D721Med (cell line): ENCODE data around the gene PGM5.

Source experiments
- DNase-seq: peaks from one replicate; pipeline ENCODE4 v3.0.0; 2011; ENCODE audit warnings: low spot score; ENCODE audit not compliant: insufficient read length
- FAIRE-seq: peaks from 2 replicates; lab custom pipeline; 2011; peaks lifted over from hg19 to GRCh38; lab: Jason Lieb, UNC
- TF ChIP-seq, protein P1 (sequence below): IDR thresholded peaks from 2 replicates; pipeline ENCODE4 v1.5.1; 2012; ENCODE audit warnings: mild to moderate bottlenecking, control low read depth; ENCODE audit not compliant: insufficient read depth; ENCODE audit errors: missing control alignments

Gene PGM5

DNA sequence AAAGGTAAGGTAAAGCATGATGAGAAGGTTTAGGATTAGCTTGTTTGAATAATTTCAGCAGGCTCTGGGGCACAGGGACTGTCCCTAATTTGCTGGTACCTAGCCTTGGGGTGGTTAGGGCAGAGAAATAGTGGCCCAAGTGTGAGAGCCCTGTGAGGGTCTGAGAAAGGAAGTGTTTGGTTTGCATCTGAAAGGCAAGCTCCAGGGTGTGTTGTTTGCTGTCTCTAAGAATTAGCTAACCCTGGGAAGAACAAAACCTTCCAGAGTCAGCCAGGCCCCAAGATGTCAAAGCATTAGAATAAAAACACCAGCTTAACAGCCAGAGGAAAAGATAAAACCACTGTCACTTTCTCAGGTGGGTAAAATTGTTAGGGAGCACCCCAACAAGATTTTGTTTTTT lies 153.3 kb downstream of the PGM5 start:
- no peak for DNase-seq
- TF ChIP-seq, protein P1, sequence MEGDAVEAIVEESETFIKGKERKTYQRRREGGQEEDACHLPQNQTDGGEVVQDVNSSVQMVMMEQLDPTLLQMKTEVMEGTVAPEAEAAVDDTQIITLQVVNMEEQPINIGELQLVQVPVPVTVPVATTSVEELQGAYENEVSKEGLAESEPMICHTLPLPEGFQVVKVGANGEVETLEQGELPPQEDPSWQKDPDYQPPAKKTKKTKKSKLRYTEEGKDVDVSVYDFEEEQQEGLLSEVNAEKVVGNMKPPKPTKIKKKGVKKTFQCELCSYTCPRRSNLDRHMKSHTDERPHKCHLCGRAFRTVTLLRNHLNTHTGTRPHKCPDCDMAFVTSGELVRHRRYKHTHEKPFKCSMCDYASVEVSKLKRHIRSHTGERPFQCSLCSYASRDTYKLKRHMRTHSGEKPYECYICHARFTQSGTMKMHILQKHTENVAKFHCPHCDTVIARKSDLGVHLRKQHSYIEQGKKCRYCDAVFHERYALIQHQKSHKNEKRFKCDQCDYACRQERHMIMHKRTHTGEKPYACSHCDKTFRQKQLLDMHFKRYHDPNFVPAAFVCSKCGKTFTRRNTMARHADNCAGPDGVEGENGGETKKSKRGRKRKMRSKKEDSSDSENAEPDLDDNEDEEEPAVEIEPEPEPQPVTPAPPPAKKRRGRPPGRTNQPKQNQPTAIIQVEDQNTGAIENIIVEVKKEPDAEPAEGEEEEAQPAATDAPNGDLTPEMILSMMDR: no peak
- no peak for FAIRE-seq

DNA sequence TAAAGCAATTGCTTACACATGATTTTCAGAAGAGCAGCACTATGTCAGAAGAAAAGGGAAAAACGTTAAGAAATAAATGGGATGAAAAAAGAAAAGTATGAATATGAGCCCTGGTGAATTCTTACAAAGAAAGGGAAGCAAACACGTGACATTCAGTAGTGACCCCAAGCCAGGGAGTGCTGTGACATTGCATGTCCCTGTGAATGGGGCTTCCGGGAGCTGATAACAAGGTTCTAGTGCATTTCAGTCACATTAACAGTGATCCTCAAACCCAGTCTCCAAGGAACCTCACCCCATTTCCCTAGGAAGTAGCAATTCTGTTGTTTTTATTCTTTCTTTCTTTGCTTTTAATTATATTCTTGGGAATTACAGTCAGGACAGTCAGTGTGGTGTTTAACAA lies 157.0 kb downstream of the PGM5 start:
- DNase-seq: no peak
- TF ChIP-seq, protein P1: no peak
- no peak for FAIRE-seq

DNA sequence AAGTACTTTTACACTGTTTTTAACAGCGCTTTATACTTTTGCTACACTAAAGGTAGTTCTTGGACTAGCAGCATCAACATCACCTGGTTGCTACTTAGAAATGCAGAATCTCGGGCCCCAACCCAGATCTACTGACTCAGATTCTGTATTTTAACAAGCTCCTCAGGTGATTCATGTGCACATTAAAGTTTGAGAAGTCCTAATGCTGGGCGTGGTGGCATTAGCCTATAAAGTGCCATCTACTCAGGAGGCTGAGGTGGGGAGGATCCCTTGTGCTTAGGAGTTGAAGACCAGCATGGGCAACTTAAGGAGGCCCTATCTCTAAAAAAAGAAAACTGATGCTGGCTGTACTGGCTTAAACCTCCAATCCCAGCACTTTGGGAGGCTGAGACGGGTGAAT lies 157.6 kb downstream of the PGM5 start:
- FAIRE-seq (no peak), DNase-seq (no peak)
- TF ChIP-seq, protein P1: no peak

DNA sequence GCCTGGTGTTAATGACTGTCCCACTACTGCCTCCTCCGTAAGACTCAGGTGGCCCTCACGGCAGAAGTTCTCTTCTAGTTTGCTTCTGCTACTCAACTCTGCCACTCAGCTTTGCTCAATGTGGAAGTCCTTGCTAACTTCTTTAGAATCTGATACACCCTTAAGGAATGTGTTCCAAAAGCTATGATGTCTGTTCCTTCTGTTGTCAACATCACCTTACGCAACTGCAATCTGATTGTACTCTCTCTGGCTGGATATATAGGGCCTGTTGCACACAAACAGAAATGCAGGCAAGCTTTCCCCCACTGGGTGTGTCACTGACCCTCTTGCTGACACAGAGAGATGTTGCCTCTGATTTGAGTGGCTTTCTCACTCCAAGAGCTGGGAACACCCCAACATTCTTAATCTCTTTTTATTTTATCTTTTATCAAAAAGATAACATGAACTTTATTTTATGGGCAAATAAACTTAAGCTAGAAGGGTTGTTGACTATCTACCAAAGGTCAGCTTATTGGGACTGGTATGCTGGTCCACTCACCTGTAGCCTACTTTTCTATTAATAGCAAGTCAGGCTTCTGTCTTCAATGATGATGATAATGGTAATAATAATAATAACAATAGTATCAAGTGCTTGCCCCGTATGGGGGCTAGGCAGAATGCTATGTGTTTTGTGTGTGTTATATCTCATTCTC lies 159.1 kb downstream of the PGM5 start:
- FAIRE-seq: no peak

DNA sequence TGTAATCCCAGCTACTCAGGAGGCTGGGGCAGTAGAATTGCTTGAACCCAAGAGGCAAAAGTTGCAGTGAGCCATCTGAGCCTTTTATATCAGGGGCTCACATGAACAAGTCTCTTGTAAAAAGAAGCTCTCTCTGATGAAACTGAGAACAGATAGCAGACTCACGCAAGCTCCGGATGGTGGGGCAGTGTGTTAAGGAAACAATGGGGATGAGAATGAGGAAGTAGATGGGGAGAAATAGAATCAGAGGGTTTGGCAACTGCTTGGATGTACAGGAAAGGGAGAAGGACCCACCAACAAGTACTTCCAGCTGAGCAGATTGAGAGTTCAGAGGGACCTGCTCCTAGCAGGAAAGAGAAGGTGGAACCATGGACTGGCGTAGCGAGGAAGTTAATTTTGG lies 165.7 kb downstream of the PGM5 start:
- DNase-seq: no peak
- no peak for FAIRE-seq
- TF ChIP-seq, protein P1: no peak

More for the DNA sequence above, 159.1 kb downstream of the PGM5 start:
- no peak for DNase-seq
- TF ChIP-seq, protein P1: no peak

DNA sequence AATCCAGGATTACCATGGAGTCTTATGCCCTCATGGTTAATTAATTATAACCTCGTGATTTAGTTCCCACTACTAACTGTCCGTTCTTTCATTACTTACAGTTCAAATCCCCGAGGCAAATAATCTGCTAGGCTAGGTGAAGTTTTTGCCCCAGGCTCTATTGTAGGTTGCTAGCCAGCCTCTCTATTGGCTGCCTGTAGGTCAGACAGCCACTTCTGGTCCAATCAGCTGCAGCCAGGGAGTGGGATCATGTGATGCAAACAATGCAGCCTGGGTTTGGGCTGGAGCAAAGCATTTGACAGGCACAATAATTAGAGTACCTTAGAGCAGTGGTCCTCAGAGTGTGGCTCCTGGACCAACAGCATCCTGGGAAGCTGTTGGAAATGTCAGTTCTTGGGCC lies 166.5 kb downstream of the PGM5 start:
- no peak for FAIRE-seq

More for the DNA sequence above, 166.5 kb downstream of the PGM5 start:
- no peak for DNase-seq
- TF ChIP-seq, protein P1: no peak
